Calu3 (cell line): ENCODE results near the gene RNF26. TPM values are rescaled to one million over a fixed set of nuclear protein-coding genes. Genes with fewer than 3 reads are reported as not detected.

Source experiments
- BruUV-seq: library from RNA; stranded (reverse); fragments of 400-500 nt; replicated peaks from 2 replicates; lab custom pipeline; 2021; lab: Mats Ljungman, UMichigan
- CTCF ChIA-PET: fragments of 300-600 bp; sonication (Branson Sonifier 250); formaldehyde crosslinking; loops from one replicate; lab custom pipeline; 2022; ENCODE audit warnings: antibody characterized with exemption; lab: Charles Lee
- DNase-seq: peaks from one replicate; pipeline ENCODE4 v3.0.0; 2022
- H3K27ac Mint-ChIP-seq: one replicate; pipeline ENCODE4 v1.8.0; 2022; ENCODE audit warnings: mixed read lengths; ENCODE audit not compliant: unreplicated experiment
- H3K27me3 Mint-ChIP-seq: one replicate; pipeline ENCODE4 v1.8.0; 2022; ENCODE audit warnings: mixed read lengths; ENCODE audit not compliant: unreplicated experiment
- H3K36me3 Mint-ChIP-seq: one replicate; pipeline ENCODE4 v1.8.0; 2022; ENCODE audit warnings: mild to moderate bottlenecking, moderate library complexity, mixed read lengths; ENCODE audit not compliant: insufficient read depth, unreplicated experiment
- H3K4me1 Mint-ChIP-seq: one replicate; pipeline ENCODE4 v1.8.0; 2022; ENCODE audit warnings: mild to moderate bottlenecking, low read depth, mixed read lengths; ENCODE audit not compliant: unreplicated experiment
- H3K4me3 Mint-ChIP-seq: one replicate; pipeline ENCODE4 v1.8.0; 2022; ENCODE audit warnings: mild to moderate bottlenecking, low read depth, moderate library complexity, mixed read lengths; ENCODE audit not compliant: unreplicated experiment
- H3K9me3 Mint-ChIP-seq: one replicate; pipeline ENCODE4 v1.8.0; 2022; ENCODE audit warnings: low read depth, mixed read lengths; ENCODE audit not compliant: unreplicated experiment
- intact Hi-C: fragments of 100-400 bp; cut with micrococcal nuclease; formaldehyde crosslinking; loops from one replicate; pipeline ENCODE4 v1.10.0; 2022; ENCODE audit not compliant: unreplicated experiment
- total RNA-seq: library from RNA; stranded (reverse); gene quantifications from 2 replicates; pipeline ENCODE4 v1.2.3, GENCODE V29; 2022
- TF ChIP-seq, protein P1 (sequence below): fragments of 200-600 bp; IDR thresholded peaks from one replicate; pipeline ENCODE4 v1.8.0; 2022; ENCODE audit warnings: antibody characterized with exemption; ENCODE audit not compliant: unreplicated experiment

RNF26 gene
- total RNA-seq, 1 experiment from 2014 or later: 31.8 TPM

DNA sequence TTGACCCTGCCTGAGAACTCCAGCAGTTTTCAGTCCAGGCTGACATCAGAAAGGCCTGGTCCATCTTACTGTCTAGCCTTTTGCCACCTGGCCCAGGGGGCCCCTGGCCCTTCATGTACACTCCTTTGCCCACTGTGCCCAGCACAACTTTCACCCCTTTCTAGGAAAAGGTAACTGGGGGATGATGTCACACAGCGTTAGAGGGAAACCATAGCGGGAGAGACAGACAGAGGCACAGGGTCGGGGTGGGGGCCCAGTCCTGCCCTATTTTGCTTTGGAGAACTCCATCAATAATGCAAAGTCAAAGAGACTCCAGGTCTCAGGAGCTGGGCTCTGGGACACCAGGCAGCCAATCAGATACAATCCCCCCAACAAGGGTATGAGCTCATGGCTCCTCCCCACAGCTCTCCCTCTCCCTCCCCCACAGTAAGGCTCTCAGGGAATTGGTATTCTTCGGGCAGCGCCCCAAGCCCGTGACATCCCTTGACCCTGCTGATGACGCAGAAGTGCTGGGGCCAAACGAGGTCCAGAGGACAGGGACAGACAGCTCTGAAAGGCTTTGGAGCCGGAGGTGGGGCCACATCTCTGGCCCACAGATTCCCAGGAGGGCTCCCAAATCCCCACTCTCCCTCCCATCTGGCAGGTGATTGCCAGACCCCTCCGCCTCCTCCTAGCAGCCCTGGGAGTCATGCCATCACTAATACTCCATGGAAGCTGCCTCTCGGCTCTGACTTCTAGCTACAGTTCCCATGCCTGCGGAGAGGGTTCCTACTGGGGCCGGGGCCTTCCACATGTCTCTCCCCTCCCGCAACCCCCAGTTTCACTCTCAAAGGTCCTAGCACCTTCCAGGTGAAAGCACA lies 41.2 kb downstream of the RNF26 start:
- no peak for DNase-seq
- Mint-ChIP-seq H3K27ac (no peak overlapping the region), H3K27me3 (no peaks in the 10 kb centered on the region), H3K9me3 (no peaks in the 10 kb centered on the region), H3K4me1 (no peaks in the 10 kb centered on the region), H3K4me3 (no peak overlapping the region), H3K36me3 (no peaks in the 10 kb centered on the region)
- TF ChIP-seq, protein P1, sequence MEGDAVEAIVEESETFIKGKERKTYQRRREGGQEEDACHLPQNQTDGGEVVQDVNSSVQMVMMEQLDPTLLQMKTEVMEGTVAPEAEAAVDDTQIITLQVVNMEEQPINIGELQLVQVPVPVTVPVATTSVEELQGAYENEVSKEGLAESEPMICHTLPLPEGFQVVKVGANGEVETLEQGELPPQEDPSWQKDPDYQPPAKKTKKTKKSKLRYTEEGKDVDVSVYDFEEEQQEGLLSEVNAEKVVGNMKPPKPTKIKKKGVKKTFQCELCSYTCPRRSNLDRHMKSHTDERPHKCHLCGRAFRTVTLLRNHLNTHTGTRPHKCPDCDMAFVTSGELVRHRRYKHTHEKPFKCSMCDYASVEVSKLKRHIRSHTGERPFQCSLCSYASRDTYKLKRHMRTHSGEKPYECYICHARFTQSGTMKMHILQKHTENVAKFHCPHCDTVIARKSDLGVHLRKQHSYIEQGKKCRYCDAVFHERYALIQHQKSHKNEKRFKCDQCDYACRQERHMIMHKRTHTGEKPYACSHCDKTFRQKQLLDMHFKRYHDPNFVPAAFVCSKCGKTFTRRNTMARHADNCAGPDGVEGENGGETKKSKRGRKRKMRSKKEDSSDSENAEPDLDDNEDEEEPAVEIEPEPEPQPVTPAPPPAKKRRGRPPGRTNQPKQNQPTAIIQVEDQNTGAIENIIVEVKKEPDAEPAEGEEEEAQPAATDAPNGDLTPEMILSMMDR: no peak
- CTCF ChIA-PET: interaction anchor here (1.3 kb wide), 1 partner anchor 37 kb away, joined by 12 read pairs; no protein-coding TSS in a partner anchor
- intact Hi-C loops: no loop called here
- no TSS peak for BruUV-seq

DNA sequence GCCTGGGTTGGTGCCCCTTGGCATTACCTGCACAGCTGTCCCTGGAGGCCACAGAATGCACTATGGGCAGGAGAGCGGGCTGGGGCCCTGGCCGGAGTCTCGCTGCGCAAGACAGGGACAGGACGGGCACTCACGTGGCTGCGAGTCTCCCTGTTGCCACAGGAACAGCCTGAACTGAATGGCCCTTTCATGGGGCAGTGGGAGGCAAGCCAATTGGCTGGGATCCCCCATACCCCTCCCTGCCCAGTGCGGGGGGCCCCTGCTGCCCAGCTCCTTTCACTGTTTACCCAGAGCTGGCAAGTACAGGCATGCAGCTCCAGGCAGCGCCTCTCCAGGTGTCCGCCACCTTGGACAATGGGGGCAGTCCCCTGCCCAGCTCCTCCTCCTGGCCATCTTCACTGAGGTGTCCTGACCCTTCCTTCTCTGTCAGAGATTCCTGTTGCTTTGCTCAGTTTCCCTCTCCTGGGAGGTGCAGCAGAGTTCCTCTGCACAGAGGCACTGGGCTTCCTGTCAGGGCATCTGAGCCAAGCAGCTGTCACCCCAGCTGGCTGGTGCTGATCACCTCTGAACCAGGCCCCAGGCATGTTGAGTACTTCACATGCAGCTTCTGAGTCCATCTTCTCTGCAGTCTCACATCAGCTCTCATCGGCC lies 42.0 kb downstream of the RNF26 start:
- intact Hi-C loops: no loop called here
- Mint-ChIP-seq H3K4me1 (no peaks in the 10 kb centered on the region), H3K4me3 (no peak overlapping the region), H3K27ac (no peak overlapping the region), H3K27me3 (no peaks in the 10 kb centered on the region), H3K9me3 (no peaks in the 10 kb centered on the region), H3K36me3 (no peaks in the 10 kb centered on the region)
- CTCF ChIA-PET: interaction anchor here (1.3 kb wide), 1 partner anchor 38 kb away, joined by 12 read pairs; no protein-coding TSS in a partner anchor
- TF ChIP-seq, protein P1: no peak
- DNase-seq: no peak
- BruUV-seq: no TSS peak

DNA sequence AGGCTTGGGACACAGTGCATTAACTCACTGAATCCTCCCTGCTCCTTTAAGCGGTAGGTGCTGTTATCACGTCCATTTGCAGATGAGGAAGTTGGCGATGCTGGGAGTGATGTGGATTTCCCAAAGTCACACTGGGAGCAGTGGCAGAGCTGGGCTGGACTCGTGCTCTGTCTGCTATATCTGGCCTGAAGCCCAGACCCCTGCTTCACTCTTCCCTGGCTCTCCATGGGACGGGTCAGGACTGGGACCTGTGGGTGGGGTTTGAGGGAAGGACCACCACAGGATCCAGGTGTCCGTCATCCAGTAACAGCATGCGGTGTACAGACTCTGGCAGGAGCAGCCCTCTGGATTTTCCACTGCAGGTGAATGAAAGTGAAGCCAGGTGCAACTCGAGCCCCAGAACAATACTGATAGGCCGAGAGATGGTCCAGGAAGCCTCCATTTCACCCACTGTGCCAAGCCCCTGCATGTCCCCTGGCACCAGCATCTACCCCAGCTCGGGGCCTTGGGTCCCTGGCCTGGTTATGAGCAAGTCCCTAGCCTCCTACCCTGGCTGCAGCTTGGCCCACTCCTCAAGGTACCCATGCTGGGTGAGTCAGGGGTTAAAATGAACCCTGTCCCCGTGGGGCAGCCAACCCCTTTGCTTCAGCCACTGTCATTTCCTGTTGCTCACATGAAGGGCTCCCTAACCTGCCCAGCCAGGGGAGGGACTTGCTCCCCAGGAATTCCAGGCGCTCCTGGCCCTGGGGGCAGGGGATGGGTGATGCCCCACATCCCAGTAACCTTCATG lies 43.0 kb downstream of the RNF26 start:
- no peaks in the 10 kb centered on the region for H3K4me1 Mint-ChIP-seq
- TF ChIP-seq, protein P1: no peak
- H3K9me3 Mint-ChIP-seq: no peaks in the 10 kb centered on the region
- no TSS peak for BruUV-seq
- DNase-seq: no peak
- H3K27ac Mint-ChIP-seq: no peak overlapping the region
- intact Hi-C loops: no loop called here
- CTCF ChIA-PET: interaction anchor here (1.3 kb wide), 1 partner anchor 39 kb away, joined by 12 read pairs; no protein-coding TSS in a partner anchor
- no peaks in the 10 kb centered on the region for H3K36me3 Mint-ChIP-seq
- H3K27me3 Mint-ChIP-seq: no peaks in the 10 kb centered on the region
- no peak overlapping the region for H3K4me3 Mint-ChIP-seq

DNA sequence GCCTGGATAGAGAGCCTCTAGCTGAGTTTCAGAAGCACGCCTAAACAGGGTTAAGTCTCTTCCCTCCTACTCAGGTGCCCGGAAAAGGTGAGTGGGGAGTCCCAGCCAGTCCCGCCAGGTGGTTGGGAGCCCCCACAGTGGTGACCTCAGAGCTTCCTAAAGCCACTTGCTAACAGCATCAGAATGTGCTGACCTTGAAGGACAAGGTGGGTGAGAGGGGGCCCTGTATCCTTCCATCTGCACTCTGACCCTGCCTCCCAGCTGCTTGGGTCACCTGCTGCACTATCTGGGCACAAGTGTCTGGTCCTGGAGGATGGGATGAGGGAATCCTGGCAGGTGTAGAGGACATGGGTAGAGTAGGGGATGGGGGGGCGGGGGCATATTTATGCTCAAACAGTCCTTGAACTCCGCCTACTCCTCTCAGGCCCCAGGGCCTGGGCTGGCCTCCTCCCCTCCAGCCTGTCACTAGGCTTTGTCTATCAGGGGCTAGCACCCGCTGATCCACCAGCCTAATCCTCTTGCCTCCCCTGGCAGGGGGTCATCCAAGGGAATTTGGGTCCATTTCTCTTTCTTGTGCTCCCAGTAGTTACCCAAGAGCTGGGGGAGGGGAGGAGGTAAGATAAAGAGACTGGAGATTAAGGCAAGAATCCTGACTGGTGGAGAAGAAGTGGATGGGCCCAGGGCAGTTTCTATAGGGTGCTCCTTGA lies 43.8 kb downstream of the RNF26 start:
- Mint-ChIP-seq H3K27me3 (no peaks in the 10 kb centered on the region), H3K36me3 (no peaks in the 10 kb centered on the region), H3K27ac (no peak overlapping the region), H3K9me3 (no peaks in the 10 kb centered on the region), H3K4me1 (no peaks in the 10 kb centered on the region), H3K4me3 (no peak overlapping the region)
- no peak for DNase-seq
- intact Hi-C loops: no loop called here
- no TSS peak for BruUV-seq
- CTCF ChIA-PET: no interaction called here
- TF ChIP-seq, protein P1: no peak
